NCI-H2227 (cell line): ENCODE measurements around the gene GPRASP3.
A peak's percentile ranks its signal among the peaks of the same experiment; 100 is the strongest.
"Not testable (repeated sequence)": the region's sequence is repeated elsewhere in the genome, so short reads cannot be mapped to it uniquely, and the experiment has no call there.

Experiments used
- DNase-seq: peaks from one replicate; lab custom pipeline; 2025; ENCODE audit not compliant: unreplicated experiment; lab: John Stamatoyannopoulos, UW

The GPRASP3 gene, protein sequence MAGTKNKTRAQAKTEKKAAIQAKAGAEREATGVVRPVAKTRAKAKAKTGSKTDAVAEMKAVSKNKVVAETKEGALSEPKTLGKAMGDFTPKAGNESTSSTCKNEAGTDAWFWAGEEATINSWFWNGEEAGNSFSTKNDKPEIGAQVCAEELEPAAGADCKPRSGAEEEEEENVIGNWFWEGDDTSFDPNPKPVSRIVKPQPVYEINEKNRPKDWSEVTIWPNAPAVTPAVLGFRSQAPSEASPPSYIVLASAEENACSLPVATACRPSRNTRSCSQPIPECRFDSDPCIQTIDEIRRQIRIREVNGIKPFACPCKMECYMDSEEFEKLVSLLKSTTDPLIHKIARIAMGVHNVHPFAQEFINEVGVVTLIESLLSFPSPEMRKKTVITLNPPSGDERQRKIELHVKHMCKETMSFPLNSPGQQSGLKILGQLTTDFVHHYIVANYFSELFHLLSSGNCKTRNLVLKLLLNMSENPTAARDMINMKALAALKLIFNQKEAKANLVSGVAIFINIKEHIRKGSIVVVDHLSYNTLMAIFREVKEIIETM

DNA sequence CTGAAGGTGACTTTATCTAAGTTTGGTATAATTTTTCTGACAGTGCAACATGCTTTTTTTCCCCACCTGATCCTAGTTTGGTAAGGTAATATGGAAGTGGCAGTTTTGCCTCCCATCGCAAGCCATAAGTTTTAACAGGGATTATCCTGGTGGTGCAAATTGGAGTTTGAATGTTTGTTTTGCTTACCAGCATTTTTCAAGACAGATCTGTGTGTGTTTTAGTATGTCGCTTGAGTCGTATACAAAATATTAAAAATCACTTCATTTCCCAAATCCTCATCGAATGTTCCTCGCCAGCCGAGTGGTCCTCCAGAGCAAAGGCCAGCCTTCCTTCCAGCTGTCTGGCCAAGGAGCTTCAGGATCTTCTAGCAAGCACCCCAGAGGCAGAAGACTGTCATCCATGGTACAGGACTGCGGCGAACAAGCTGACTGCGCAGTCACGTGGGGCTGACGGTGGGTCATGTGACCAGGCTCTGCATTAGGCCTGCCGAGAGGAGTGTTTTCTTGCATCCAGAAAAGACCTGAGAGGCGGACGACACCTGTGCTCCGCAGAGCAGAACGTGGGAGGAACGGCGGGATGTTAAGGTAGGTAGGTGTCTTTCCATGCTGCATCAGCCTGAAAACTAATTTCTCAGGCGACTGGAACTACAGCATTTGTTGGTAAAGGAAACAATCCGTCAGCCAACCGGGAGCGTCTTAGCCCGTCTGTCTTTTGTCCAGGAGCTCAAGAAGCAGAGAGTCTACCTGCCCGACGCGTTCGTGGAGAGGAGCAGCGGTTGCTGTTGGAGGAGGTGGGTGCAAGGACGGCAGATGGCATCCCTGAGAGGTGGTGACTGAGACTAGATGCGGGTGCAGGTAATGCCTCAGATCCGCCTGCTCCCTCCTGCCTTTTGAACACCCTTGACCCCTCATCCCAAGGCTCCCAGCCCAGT, at the start of gene GPRASP3:
GPRASP3 (plus strand) TSS at position 507 of the 932 bp plus-strand sequence. CDS start 28,253 bp downstream, outside the sequence.
- peak; percentile 94 for DNase-seq

- no peak for DNase-seq
These were observed 47.7 kb upstream of the GPRASP3 start for GRCh38 chrX:102672856-102673255.

DNA sequence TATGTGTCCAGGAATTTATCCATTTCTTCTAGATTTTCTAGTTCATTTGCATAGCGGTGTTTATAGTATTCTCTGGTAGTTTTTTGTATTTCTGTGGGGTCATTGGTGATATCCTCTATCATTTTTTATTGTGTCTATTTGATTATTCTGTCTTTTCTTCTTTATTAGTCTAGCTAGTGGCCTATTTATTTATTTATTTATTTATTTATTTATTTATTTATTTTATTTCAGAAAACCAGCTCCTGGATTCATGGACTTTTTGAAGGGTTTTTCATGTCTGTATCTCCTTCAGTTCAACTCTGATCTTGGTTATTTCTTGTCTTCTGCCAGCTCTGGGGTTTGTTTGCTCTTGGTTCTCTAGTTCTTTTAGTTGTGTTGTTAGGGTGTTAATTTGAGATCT, 43.1 kb upstream of the GPRASP3 start:
- not testable (repeated sequence) for DNase-seq

DNA sequence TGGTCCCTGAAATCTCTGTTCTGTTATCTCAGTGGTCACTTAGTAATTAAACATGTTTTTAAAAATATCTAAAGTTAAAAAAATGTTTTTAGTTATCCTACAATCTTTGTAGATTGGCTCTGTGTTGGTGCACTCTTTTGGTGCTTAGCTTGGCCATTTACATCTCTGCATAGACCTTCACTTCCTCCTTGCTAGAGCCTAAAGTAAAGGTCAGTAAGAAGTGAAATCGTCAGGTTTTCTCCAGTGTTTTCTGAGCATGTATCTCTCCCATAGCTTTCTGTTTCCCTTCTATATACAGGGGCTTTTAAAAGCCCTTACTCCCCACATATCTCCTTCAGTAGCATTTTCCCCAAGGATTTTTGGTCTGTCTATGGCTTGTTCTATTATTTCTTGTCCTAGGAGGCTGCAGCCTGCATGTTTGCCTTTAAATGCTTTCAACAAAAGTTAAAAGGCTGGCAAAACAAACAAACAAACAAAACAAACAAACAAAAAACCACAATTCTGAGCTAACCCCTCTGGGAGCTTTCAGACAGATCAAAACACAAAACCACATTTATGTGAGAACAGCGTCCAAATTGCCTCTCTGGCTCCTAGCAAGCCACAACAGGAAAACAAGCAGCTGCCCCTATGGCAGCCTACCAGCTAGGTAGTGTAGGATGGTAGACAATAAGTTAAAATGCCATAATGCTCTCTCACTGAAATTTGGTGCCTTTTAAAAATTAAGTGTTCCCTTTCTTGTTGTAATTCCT, 35.6 kb upstream of the GPRASP3 start:
- DNase-seq = no peak

GRCh38 chrX:102694749-102695148, 25.8 kb upstream of the GPRASP3 start:
- DNase-seq = no peak

GRCh38 chrX:102696306-102696705, 24.2 kb upstream of the GPRASP3 start:
- no peak for DNase-seq

DNA sequence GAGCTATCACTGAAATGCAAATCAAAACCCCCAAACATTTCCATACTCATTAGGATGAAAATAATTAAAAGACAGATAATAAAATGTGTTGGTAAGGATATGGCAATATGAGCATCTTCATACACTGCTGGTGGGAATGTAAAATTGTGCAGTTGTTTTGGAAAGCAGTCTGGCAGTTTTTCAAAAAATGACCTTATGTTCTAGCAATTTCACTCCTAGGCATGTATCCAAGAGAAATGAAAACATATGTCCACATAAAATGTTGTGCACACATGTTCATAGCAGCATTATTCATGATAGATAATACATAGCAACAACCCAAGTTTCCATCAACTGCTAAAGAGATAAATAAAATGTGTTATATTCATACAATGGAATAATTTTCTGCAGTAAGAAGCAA, 23.0 kb upstream of the GPRASP3 start:
- no peak for DNase-seq

GRCh38 chrX:102708900-102709299, 11.6 kb upstream of the GPRASP3 start:
- DNase-seq = no peak

DNA sequence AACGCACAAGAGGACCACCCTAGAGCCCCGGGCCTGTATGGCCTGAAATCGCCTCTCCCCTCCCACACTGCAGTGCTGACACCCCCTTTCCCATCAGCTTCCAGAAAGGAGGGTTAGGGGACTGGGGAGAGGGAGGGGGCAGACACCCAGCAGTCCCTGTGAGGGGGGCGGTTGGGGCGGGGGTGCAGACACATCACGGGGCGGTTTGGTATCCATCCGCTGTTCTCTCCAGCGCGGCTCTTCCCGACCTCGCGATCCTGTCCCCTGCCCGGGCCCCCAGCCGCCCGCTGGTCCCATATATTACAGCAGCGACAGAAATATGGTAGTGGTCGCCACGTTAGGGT, 8.7 kb upstream of the GPRASP3 start:
- DNase-seq = peak; percentile 79

DNA sequence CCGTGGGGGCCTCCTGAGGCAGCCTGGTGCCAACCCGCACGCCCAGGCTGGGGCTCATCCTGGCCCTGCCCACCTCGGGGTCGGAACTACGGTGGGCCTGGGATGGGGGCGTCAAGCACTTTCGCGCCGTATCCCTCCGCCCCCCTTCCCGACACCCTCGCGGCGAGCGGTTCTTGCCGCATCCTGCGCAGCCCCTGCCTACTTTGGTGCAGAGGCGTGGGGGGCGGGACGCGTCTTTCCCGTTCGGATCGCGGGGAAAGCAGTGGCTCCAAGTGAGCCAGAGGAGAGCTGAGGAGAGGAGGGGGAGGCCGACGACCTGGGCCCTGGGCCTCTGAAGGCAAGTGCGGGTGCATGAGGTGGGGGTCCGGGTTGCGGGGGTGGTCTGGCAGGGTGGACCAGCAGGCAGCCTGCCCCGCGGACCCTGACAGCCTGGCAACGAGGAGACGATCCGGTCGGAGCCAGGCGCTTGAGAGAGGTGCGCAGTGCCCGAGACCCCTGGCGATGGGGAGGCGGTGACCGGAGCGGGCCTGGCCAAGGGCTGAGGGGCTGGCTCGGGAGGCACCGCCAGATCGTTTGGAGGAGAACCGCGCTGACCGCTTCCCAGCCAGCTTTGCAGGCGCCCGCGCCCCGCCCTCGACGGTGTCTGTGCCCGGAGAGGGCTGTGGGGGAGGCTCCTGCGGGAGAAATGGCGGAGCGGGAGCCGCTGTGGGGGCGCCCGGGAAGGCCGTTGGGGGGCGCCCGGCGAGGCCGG, 8.2 kb upstream of the GPRASP3 start, which contains the start of gene GPRASP2:
GPRASP2 (plus strand) TSS at position 233 of the 751 bp plus-strand sequence. CDS start 2,422 bp downstream, outside the sequence.
- DNase-seq = peak; percentile 90

GRCh38 chrX:102712981-102713625, 7.4 kb upstream of the GPRASP3 start:
- DNase-seq = peak; percentile 80

DNA sequence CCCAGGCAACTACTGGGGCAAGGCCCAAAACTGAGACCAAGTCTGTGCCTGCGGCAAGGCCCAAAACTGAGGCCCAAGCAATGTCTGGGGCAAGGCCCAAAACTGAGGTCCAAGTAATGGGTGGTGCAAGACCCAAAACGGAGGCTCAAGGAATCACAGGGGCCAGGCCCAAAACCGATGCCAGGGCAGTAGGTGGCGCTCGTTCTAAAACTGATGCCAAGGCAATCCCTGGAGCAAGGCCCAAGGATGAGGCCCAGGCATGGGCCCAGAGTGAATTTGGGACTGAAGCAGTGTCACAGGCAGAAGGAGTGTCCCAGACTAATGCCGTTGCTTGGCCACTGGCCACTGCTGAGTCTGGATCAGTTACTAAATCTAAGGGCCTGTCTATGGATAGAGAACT, 5.5 kb upstream of the GPRASP3 start:
- DNase-seq = no peak

- no peak for DNase-seq
These were observed 4.6 kb upstream of the GPRASP3 start for GRCh38 chrX:102715967-102716366.

DNA sequence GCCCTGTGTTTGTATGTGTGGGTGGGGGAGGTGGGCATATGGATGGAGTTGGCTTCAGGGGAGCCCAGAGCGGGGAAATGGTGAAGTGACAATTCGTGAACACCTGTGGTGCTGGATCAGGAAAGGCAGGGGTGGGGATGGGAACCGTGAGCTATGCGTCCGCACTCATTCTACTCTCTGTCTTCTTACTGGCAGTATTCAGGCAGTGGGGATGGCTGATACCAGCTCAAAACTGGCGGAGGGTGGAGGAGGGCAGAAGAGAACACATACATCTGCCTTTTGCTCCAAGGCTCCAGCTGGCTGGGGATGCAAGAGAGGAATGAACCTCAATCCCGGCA, 595 bp downstream of the GPRASP3 start:
- DNase-seq = not testable (repeated sequence)

- DNase-seq = no peak
These were observed 2.9 kb downstream of the GPRASP3 start for GRCh38 chrX:102723456-102723855.

- DNase-seq = no peak
These were observed 7.2 kb downstream of the GPRASP3 start for GRCh38 chrX:102727761-102728160.

DNA sequence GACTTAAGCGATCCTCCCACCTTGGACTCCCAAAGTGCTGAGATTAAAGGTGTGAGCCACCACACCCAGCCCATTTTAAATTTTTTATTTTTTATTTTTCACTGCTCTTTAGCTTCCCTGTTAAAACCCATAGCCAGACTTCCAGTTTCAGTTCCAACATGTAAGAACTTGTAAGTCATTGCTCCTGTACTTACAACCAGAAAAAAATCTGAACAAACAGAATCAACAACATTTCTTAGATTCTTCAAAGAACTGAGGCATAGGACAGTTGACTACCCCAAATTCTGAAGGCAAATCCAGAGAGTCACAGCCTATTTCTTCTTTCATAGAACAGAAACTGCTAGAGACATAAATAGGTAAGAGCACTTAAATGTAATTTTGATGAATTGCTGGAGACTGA, 8.1 kb downstream of the GPRASP3 start:
- no peak for DNase-seq

DNA sequence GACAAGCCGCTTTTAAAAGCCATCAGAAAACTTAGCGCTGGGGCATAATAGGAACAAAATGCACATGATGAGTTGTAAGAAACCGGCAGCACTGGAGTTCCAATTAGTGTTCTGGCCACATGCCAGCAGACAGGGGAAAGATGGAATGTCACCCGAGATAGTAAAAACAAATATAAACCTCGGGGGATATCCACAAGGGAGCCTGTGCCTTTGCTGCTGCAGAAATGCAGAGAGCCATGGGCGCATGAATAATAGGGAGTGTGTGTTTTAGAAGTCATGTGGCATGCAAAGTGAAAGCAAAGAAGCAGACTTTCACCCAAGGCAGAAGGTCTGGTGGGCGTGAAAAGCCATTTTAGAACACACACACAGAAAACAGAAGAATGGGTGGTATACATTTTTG, 19.1 kb downstream of the GPRASP3 start:
- peak; percentile 14 for DNase-seq

DNA sequence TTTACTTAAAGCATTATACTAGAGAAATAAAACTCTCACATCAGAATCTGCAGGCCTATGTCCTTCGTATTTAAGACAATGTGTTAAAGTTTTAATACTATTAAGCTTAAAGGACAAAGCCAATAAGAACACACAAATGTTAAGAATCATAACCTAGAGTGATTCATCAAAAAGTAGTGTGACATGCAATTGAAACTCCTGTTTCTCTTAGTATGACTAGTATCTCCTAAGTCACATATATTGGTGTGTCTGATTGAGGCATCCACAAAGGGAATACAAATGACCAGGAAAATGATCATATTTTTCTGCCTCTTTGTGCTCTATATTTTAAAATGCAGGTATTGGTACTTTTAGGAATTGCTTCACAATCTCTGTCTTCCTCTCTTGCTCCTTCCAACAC, 23.8 kb downstream of the GPRASP3 start:
- no peak for DNase-seq

DNA sequence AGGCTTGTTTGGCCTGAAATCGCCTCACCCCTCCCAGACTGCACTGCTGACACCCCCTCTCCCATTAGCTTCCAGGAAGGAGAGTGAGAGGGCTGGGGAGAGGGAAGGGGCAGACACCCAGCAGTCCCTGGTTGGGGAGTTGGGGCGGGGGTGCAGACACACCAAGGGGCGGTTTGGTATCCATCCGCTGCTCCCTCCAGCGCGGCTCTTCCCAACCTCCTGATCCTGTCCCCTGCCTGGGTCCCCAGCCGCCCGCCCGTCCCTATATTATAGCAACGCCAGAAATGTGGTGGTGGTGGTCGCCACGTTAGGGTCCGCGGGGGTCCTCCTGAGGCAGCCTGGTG, 24.9 kb downstream of the GPRASP3 start:
- DNase-seq = peak; percentile 74
